Subcutaneous abdominal adipose tissue (tissue), 5 donors: ENCODE results near the gene CCDC83.
"Not testable (repeated sequence)": the region's sequence is repeated elsewhere in the genome, so short reads cannot be mapped to it uniquely, and the experiment has no call there.

Experiments used
- H3K27ac ChIP-seq: one replicate; pipeline ENCODE4 v1.7.0; 2013; ENCODE audit warnings: low read depth, mild to moderate bottlenecking, inconsistent platforms, low read length, moderate library complexity
- H3K27me3 ChIP-seq, 5 donors: one replicate each; pipeline ENCODE4 v1.7.0; 2013; ENCODE audit warnings: low read length in 5 of 5, inconsistent platforms in 1 of 5; ENCODE audit not compliant: control insufficient read depth in 5 of 5, insufficient read depth in 4 of 5
- H3K36me3 ChIP-seq, 5 donors: one replicate each; pipeline ENCODE4 v1.7.0; 2013; ENCODE audit warnings: low read length in 5 of 5; ENCODE audit not compliant: control insufficient read depth in 5 of 5, insufficient read depth in 5 of 5
- H3K4me1 ChIP-seq, 5 donors: one replicate each; pipeline ENCODE4 v1.7.0; 2013; ENCODE audit warnings: low read length in 5 of 5, mild to moderate bottlenecking in 3 of 5, moderate library complexity in 1 of 5; ENCODE audit not compliant: control insufficient read depth in 5 of 5, insufficient read depth in 5 of 5
- H3K4me3 ChIP-seq, 5 donors: one replicate each; pipeline ENCODE4 v1.7.0; 2013; ENCODE audit warnings: low read length in 5 of 5, low read depth in 1 of 5
- H3K9ac ChIP-seq, 5 donors: one replicate each; pipeline ENCODE4 v1.7.0; 2013; ENCODE audit warnings: low read length in 5 of 5, mild to moderate bottlenecking in 4 of 5, moderate library complexity in 3 of 5
- H3K9me3 ChIP-seq, 5 donors: one replicate each; pipeline ENCODE4 v1.7.0; 2013; ENCODE audit warnings: low read length in 5 of 5; ENCODE audit not compliant: control insufficient read depth in 5 of 5
- donor health status: healthy.
- donor health status: healthy.
- donor health status: healthy.
- donor health status: healthy.
- donor health status: healthy.

CCDC83 gene

DNA sequence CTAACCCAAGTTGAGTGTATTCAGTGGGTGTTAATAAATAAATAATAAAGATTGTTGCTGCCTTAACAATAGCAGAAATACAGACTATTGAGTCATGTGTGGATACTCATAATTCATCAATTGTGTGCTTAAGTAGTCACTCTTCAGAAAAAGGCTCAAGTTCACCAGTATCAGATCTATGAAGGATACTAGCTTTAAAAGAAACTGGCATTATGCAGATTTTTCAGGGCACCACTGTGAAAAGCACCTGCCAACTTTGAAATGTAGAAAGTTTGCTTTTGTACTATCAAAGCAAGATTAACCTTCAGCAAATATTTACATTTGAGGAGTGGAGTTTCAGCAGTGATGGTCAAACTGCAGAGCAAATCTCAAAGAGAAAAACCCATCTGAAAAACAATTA lies 24.1 kb upstream of the CCDC83 start:
- no peak overlapping the region for H3K9ac ChIP-seq
- H3K36me3 ChIP-seq = no peaks in the 10 kb centered on the region
- peaks cover 0 to 9% (median 7%) of the 10 kb centered on the region in 5 donors for H3K9me3 ChIP-seq
- peaks cover 0 to 8% (median 4%) of the 10 kb centered on the region in 5 donors for H3K4me1 ChIP-seq
- no peak overlapping the region for H3K27ac ChIP-seq
- H3K27me3 ChIP-seq = no peaks in the 10 kb centered on the region
- no peak overlapping the region for H3K4me3 ChIP-seq

DNA sequence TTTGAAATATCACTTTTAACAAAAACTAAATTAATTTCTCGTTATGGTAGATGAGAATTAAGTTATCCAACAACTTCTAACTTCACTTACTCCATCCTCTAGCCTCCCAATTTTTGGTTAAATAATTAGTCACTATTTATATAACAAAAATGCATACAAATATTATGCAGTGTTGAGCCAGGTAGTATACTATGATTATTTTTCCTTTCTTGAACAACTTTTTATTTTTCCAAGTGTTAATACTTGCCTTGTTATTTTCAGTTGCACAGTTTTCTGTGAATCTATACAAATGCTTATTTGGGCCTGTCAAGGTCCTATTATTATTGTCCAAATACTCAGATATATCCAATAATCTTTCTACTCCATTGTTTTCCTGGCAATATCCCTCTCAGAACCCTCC lies 19.9 kb upstream of the CCDC83 start:
- Histone ChIP-seq H3K4me1 (no peaks in the 10 kb centered on the region), H3K36me3 (peaks cover 0 to 4% (median 0%) of the 10 kb centered on the region in 5 donors), H3K27me3 (no peaks in the 10 kb centered on the region), H3K4me3 (no peak overlapping the region), H3K9ac (no peak overlapping the region), H3K9me3 (peaks cover 0 to 10% (median 7%) of the 10 kb centered on the region in 5 donors), H3K27ac (no peak overlapping the region)

- Histone ChIP-seq H3K9ac (no peak overlapping the region), H3K4me1 (no peaks in the 10 kb centered on the region), H3K27ac (no peak overlapping the region), H3K27me3 (no peaks in the 10 kb centered on the region), H3K4me3 (no peak overlapping the region), H3K36me3 (peaks cover 0 to 4% (median 0%) of the 10 kb centered on the region in 5 donors), H3K9me3 (peaks cover 0 to 10% (median 7%) of the 10 kb centered on the region in 5 donors)
Measured at GRCh38 chr11:85835729-85836128, 19.5 kb upstream of the CCDC83 start.

GRCh38 chr11:85840932-85841331 lies 14.3 kb upstream of the CCDC83 start:
- H3K4me1 ChIP-seq, H3K27ac ChIP-seq, H3K9ac ChIP-seq, H3K9me3 ChIP-seq, H3K27me3 ChIP-seq, H3K36me3 ChIP-seq, H3K4me3 ChIP-seq: not testable (repeated sequence)

DNA sequence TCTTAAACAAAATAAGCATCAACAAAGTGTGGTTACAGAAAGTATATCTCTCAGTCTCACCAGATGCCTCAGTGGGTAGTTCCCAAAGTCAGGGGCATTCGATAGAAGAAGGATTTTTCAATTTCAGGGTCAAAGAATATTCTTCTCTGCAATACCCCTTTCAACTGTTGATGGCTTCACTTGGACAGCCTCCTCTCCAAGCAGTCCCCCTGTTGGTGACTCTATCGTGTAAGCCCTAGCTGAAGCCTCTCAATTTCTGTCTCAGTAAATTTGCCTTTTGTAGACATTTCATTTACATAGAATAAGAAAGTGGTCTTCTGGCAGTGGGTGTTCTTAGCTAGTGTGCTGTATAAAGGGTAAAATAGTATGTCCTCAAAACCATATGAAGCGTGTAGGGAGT lies 11.3 kb upstream of the CCDC83 start:
- H3K27ac ChIP-seq = no peak overlapping the region
- no peak overlapping the region for H3K4me3 ChIP-seq
- peaks cover 0 to 4% (median 0%) of the 10 kb centered on the region in 5 donors for H3K36me3 ChIP-seq
- H3K9ac ChIP-seq = no peak overlapping the region
- no peaks in the 10 kb centered on the region for H3K4me1 ChIP-seq
- H3K27me3 ChIP-seq = no peaks in the 10 kb centered on the region
- no peaks in the 10 kb centered on the region for H3K9me3 ChIP-seq

DNA sequence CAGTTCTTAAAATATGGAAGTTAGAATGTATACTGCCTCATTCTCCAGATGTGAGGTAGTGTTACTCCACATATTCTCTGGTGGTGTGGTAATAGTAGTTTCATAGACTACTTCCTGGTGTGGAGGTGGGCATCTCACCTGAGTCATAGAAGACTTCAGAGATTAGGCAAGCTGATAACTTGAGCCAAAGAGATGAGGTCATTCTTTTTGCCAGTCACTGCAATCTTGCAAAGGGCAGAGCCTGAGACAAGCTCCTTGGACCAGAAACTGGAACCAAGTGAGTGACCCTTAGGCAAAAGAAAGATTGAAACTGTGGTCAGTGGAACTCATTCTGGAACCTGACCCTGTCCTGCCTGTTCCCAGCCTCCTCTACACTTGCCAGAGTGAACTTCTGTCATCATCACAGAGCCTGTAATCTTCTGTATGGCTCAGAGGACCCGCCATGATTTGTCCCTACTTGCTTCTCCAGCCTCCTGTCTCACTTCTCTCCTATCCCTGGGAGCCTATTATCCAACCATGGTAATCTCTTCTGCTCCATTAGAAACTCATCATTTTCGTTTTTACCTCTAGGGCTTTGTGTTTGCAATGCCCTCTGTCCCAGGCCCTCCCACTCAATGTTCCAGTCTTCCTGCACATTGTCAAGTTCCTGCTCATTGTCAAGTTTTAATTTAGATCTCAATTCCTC lies 10.6 kb upstream of the CCDC83 start:
- H3K4me3 ChIP-seq = no peak overlapping the region
- peaks cover 0 to 2% (median 0%) of the 10 kb centered on the region in 5 donors for H3K36me3 ChIP-seq
- H3K27me3 ChIP-seq = no peaks in the 10 kb centered on the region
- no peak overlapping the region for H3K27ac ChIP-seq
- no peak overlapping the region for H3K9ac ChIP-seq
- no peaks in the 10 kb centered on the region for H3K4me1 ChIP-seq
- no peaks in the 10 kb centered on the region for H3K9me3 ChIP-seq

DNA sequence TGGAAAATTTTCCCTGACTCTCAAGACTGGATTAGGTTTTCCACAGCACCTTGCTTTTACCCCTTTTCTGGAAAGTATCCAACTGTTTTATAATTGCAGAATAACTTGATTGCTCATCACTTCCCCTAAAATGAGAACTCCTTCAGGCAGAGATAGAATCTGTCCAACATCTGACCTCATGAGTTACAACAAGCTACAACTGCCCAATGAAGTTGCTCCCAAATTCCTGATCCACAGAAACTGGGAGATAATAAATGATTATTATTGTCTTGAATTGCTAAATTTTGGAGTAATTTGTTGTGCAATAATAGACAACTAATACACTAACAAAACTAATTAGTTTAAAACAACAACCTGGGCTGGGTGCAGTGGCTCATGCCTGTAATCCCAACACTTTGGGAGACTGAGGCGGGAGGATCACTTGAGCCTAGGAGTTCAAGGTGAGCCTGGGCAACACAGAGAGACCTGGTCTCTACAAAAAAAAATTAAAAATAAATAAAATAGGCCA lies 10.0 kb upstream of the CCDC83 start:
- no peaks in the 10 kb centered on the region for H3K9me3 ChIP-seq
- no peaks in the 10 kb centered on the region for H3K27me3 ChIP-seq
- no peak overlapping the region for H3K27ac ChIP-seq
- H3K9ac ChIP-seq = no peak overlapping the region
- no peaks in the 10 kb centered on the region for H3K4me1 ChIP-seq
- no peaks in the 10 kb centered on the region for H3K36me3 ChIP-seq
- H3K4me3 ChIP-seq = no peak overlapping the region

GRCh38 chr11:85847436-85847835 lies 7.7 kb upstream of the CCDC83 start:
- Histone ChIP-seq H3K4me1 (no peaks in the 10 kb centered on the region), H3K36me3 (no peaks in the 10 kb centered on the region), H3K9me3 (peaks cover 0 to 3% (median 0%) of the 10 kb centered on the region in 5 donors), H3K9ac (no peak overlapping the region), H3K4me3 (no peak overlapping the region), H3K27ac (no peak overlapping the region), H3K27me3 (no peaks in the 10 kb centered on the region)

DNA sequence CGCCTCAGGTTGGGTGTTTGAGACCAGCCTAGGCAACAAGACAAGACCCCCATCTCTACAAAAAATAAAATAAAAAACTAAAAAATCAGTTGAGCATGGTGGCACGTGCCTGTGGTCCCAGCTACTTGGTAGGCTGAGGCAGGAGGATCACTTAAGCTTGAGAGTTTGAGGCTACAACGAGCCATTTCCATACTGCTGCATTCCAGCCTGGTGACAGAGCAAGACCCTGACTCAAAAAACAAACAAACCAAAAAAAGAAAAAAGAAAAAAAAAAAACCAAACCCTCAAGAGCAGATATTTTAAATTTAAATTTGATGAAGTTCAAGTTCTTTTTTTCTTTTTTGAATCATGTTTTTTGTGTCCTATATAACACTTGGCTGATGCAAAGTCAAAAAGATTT lies 7.2 kb upstream of the CCDC83 start:
- H3K9ac ChIP-seq = no peak overlapping the region
- H3K27me3 ChIP-seq = no peaks in the 10 kb centered on the region
- no peak overlapping the region for H3K4me3 ChIP-seq
- H3K9me3 ChIP-seq = peaks cover 0 to 3% (median 0%) of the 10 kb centered on the region in 5 donors
- no peak overlapping the region for H3K27ac ChIP-seq
- no peaks in the 10 kb centered on the region for H3K36me3 ChIP-seq
- no peaks in the 10 kb centered on the region for H3K4me1 ChIP-seq

- no peaks in the 10 kb centered on the region for H3K4me1 ChIP-seq
- no peak overlapping the region for H3K4me3 ChIP-seq
- H3K36me3 ChIP-seq = no peaks in the 10 kb centered on the region
- H3K27ac ChIP-seq = no peak overlapping the region
- peaks cover 0 to 3% (median 0%) of the 10 kb centered on the region in 5 donors for H3K9me3 ChIP-seq
- H3K9ac ChIP-seq = no peak overlapping the region
- H3K27me3 ChIP-seq = no peaks in the 10 kb centered on the region
Measured at GRCh38 chr11:85848556-85848955, 6.6 kb upstream of the CCDC83 start.
